K562 (cell line): ENCODE results near the gene CAPN5. TPM values are rescaled to one million over a fixed set of nuclear protein-coding genes. Genes with fewer than 3 reads are reported as not detected.
A peak's percentile ranks its signal among the peaks of the same experiment; 100 is the strongest.

ENCODE experiments used
- ATAC-seq: fragments of 200-7000 bp; cut with Tn5 transposase; 3 replicates; pipeline ENCODE4 v1.9.1; 2020; ENCODE audit warnings: moderate library complexity
- BruUV-seq: library from RNA; stranded (reverse); fragments of 400-500 nt; replicated peaks from 2 replicates; lab custom pipeline; 2021; lab: Mats Ljungman, UMichigan
- CTCF ChIA-PET: fragments of 300-600 bp; formaldehyde crosslinking; extraction: SDS; loops from one replicate; lab custom pipeline; 2021; ENCODE audit warnings: low intra/inter-chr PET ratio; lab: Yijun Ruan, JAX
- POLR2A ChIA-PET: fragments of 300-600, 350-650 bp; sonication (Branson Sonifier 250); formaldehyde crosslinking; extraction: SDS; loops from one replicate; lab custom pipeline; 2021; ENCODE audit warnings: antibody characterized with exemption, inconsistent platforms; lab: Yijun Ruan, JAX
- DNase-seq, 4 experiments: peaks; one replicate each; pipeline versions ENCODE4 v3.0.0 to v3.0.0-alpha.2; 2011 to 2018; ENCODE audit warnings: low spot score in 3 of 4, mixed read lengths in 3 of 4; ENCODE audit errors: extremely low read depth in 1 of 4
- FAIRE-seq: peaks from 2 replicates; lab custom pipeline; 2011; peaks lifted over from hg19 to GRCh38; lab: Jason Lieb, UNC
- H2AFZ ChIP-seq: 2 replicates; pipeline ENCODE4 v1.6.0; 2011; ENCODE audit warnings: low read depth, low read length, control low read depth, inconsistent platforms
- H3K27ac ChIP-seq: fragments of 200-600 bp; 3 replicates; pipeline ENCODE4 v1.8.0; 2011; ENCODE audit warnings: low read depth, mild to moderate bottlenecking, control low read depth, inconsistent platforms, low read length, moderate library complexity, mixed read lengths; ENCODE audit errors: extremely low read depth
- H3K27me3 ChIP-seq, 2 experiments: fragments of 300-600 bp in 1 of 2; 2 replicates in 1 of 2; 3 replicates in 1 of 2; pipeline versions ENCODE4 v1.6.0 to v1.8.0; 2011; ENCODE audit warnings: inconsistent platforms in 2 of 2, low read length in 2 of 2, mild to moderate bottlenecking in 1 of 2, mixed read lengths in 1 of 2, moderate library complexity in 1 of 2; ENCODE audit not compliant: control insufficient read depth in 2 of 2, insufficient read depth in 2 of 2
- H3K36me3 ChIP-seq: fragments of 300-600 bp; 3 replicates; pipeline ENCODE4 v1.8.0; 2011; ENCODE audit warnings: mild to moderate bottlenecking, low read length, inconsistent platforms; ENCODE audit not compliant: control insufficient read depth, insufficient read depth
- H3K4me1 ChIP-seq, 2 experiments: fragments of 200-600 bp in 1 of 2; replicated peaks in 1 of 2; 2 replicates in 1 of 2; 3 replicates in 1 of 2; pipeline versions ENCODE4 v1.5.1 to v1.8.0; 2011; ENCODE audit warnings: inconsistent platforms in 2 of 2, low read length in 2 of 2, mild to moderate bottlenecking in 1 of 2, mixed read lengths in 1 of 2, moderate library complexity in 1 of 2; ENCODE audit not compliant: control insufficient read depth in 2 of 2, insufficient read depth in 2 of 2
- H3K4me2 ChIP-seq: 2 replicates; pipeline ENCODE4 v1.6.1; 2011; ENCODE audit warnings: low read length, control low read depth, inconsistent platforms, mixed read lengths; ENCODE audit not compliant: insufficient read depth
- H3K4me3 ChIP-seq: fragments of 200-600 bp; sonication (generic), shearing (Covaris generic); 2 replicates; pipeline ENCODE4 v1.5.1; 2016; ENCODE audit warnings: control low read depth, inconsistent platforms
- H3K79me2 ChIP-seq: fragments of 200-600 bp; 3 replicates; pipeline ENCODE4 v1.8.0; 2011; ENCODE audit warnings: low read length, inconsistent platforms; ENCODE audit not compliant: control insufficient read depth, insufficient read depth
- H3K9ac ChIP-seq, 2 experiments: 2 replicates each; pipeline versions ENCODE4 v1.6.0 to v1.6.1; 2011; ENCODE audit warnings: low read depth in 2 of 2, low read length in 2 of 2, control low read depth in 1 of 2, inconsistent platforms in 1 of 2, mild to moderate bottlenecking in 1 of 2, mixed read lengths in 1 of 2; ENCODE audit not compliant: insufficient read depth in 1 of 2
- H3K9me1 ChIP-seq: one replicate; pipeline ENCODE4 v1.6.0; 2011; ENCODE audit warnings: inconsistent platforms, mild to moderate bottlenecking, low read length, moderate library complexity; ENCODE audit not compliant: control insufficient read depth, insufficient read depth
- H3K9me3 ChIP-seq: replicated peaks from 2 replicates; pipeline ENCODE4 v1.5.1; 2011; ENCODE audit warnings: low read depth, low read length, inconsistent platforms; ENCODE audit not compliant: control insufficient read depth, insufficient read depth
- H4K20me1 ChIP-seq: replicated peaks from 2 replicates; pipeline ENCODE4 v1.6.1; 2011; ENCODE audit warnings: low read length, inconsistent platforms, mixed read lengths; ENCODE audit not compliant: control insufficient read depth, insufficient read depth
- ARID3B ChIP-seq: fragments of 250-450 bp; sonication (Bioruptor Pico); IDR thresholded peaks from 2 replicates; pipeline ENCODE4 v1.4.0; 2020; ENCODE audit warnings: borderline replicate concordance
- MECOM ChIP-seq: fragments of 250-450 bp; sonication (Bioruptor Pico); IDR thresholded peaks from 2 replicates; pipeline ENCODE4 v1.8.0; 2022; ENCODE audit warnings: inconsistent platforms
- NFIC ChIP-seq: fragments of 450-650 bp; IDR thresholded peaks from 2 replicates; pipeline ENCODE4 v1.6.1; 2017; ENCODE audit warnings: mild to moderate bottlenecking, inconsistent platforms
- WGBS: fragments of 100-300 bp; shearing (Covaris generic); methylation state at CpG from one replicate; pipeline ENCODE4 v1.1.6; 2016; ENCODE audit warnings: low coverage, mixed read lengths; ENCODE audit not compliant: insufficient coverage; ENCODE audit errors: missing lambda C conversion rate; 5-methylcytosine and 5-hydroxymethylcytosine counted together
- in situ Hi-C: fragments of 300-500 bp; cut with MboI; formaldehyde crosslinking; loops from 4 replicates; pipeline ENCODE4 v1.15.0; 2018; ENCODE audit warnings: inconsistent platforms, mixed read lengths
- intact Hi-C: fragments of 100-400 bp; cut with micrococcal nuclease; formaldehyde crosslinking; loops from 2 replicates; pipeline ENCODE4 v1.14.2; 2022
- polyA plus RNA-seq, 8 experiments: library from polyadenylated mRNA; depleted of rRNA in 4 of 8; stranded (reverse) in 5 of 8; unstranded in 3 of 8; fragments of >200 nt; fragmentation: Nextera tagmentation in 2 of 8; fragmentation: Illumina TruSeq in 1 of 8; extraction: Ambion mirVana in 2 of 8; extraction: Trizol in 1 of 8; gene quantifications; 2 replicates each; pipeline versions ENCODE4 v1.2.1 to v1.2.3, GENCODE V29; 2011 to 2014; ENCODE audit warnings: inconsistent platforms in 1 of 8, missing spikeins in 1 of 8
- total RNA-seq, 7 experiments: library from RNA; depleted of rRNA in 6 of 7; stranded (reverse); fragments of >200 nt in 6 of 7; fragmentation: Illumina TruSeq in 2 of 7; extraction: Trizol in 2 of 7; gene quantifications; 2 replicates each; pipeline versions ENCODE4 v1.2.1 to v1.2.3, GENCODE V29; 2011 to 2021; ENCODE audit warnings: low replicate concordance in 1 of 7

Gene CAPN5
- total and polyA plus RNA-seq, 9 of the 15 experiments (the other 6 are each of a cell fraction or from before 2014, with no cell fraction given) = 0.04 to 0.44 (median 0.14) TPM; not detected in 2

GRCh38 chr11:77093987-77094840 is 27.4 kb downstream of the CAPN5 start:
- WGBS = 5% methylated on average over 6 of the region's 6 CpGs
- in situ Hi-C loops (loop anchor here (5.0 kb wide), 1 partner anchor 47 kb away; no protein-coding TSS in a partner anchor), intact Hi-C loops (loop anchor here (5.0 kb wide), 1 partner anchor 362 kb away; no protein-coding TSS in a partner anchor)
- Histone ChIP-seq H3K4me1 (peaks cover 0 to 13% of the 10 kb centered on the region in 2 experiments; a peak in 2 of 5 replicates), H3K4me2 (no peak overlapping the region), H3K36me3 (no peaks in the 10 kb centered on the region), H3K27ac (no peak overlapping the region), H4K20me1 (peaks cover 7% of the 10 kb centered on the region; the same call in 1 of the 2 replicates), H3K4me3 (no peak overlapping the region), H2AFZ (no peak overlapping the region), H3K9me3 (no peaks in the 10 kb centered on the region), H3K27me3 (peaks cover 0 to 26% of the 10 kb centered on the region in 2 experiments; a peak in 3 of 5 replicates), H3K79me2 (no peaks in the 10 kb centered on the region), H3K9ac (no peak overlapping the region; a peak in 1 of 4 replicates), H3K9me1 (no peaks in the 10 kb centered on the region)
- POLR2A ChIA-PET = interaction anchor here (0.6 kb wide), 1 partner anchor 114 kb away, joined by 3 read pairs; no protein-coding TSS in a partner anchor
- CTCF ChIA-PET = interaction anchor here (0.6 kb wide), 1 partner anchor 15 kb away, joined by 3 read pairs; no protein-coding TSS in a partner anchor
- no TSS peak for BruUV-seq
- ATAC-seq = no peak
- no peak for DNase-seq
- no peak for FAIRE-seq
- TF ChIP-seq NFIC = peak; percentile 54
- no peak for TF ChIP-seq MECOM (CRISPR knock-in tag)
- no peak for TF ChIP-seq ARID3B (CRISPR knock-in tag)
